ENCODE results near the gene LLCFC1.

The LLCFC1 gene

GRCh38 chr7:142940966-142941535, 1.8 kb downstream of the LLCFC1 start:
- no peak for DNase-seq (ENCODE audit: extremely low read depth in 1 of 2, low read depth in 1 of 2)

GRCh38 chr7:142941541-142941940, 2.3 kb downstream of the LLCFC1 start:
- DNase-seq (ENCODE audit: extremely low read depth in 1 of 2, low read depth in 1 of 2): no peak

GRCh38 chr7:142942746-142943145, 3.5 kb downstream of the LLCFC1 start:
- DNase-seq (ENCODE audit: extremely low read depth in 1 of 2, low read depth in 1 of 2): no peak

GRCh38 chr7:142943706-142944268, 4.5 kb downstream of the LLCFC1 start:
- no peak for DNase-seq (ENCODE audit: extremely low read depth in 1 of 2, low read depth in 1 of 2)

DNA sequence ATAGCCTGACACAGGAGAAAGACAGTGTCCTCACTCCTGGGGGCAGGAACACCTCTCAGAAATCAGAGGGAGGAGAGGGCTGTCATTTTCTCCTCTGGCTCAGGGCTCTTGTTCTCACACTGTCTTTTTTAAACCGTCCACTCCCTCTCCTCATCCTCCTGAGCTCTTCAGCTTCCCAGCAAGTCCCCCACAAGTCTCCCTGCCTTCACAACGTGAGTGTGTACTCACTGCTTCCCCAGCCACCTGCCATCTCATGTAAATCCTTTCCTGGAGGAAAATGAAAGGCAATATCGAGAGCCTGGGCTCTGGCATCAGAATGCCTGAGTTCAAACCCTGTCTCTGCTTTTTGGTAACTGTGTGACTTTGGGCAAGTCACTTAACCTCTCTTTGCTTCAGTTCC, 5.7 kb downstream of the LLCFC1 start:
- no peak for DNase-seq (ENCODE audit: extremely low read depth in 1 of 2, low read depth in 1 of 2)

DNA sequence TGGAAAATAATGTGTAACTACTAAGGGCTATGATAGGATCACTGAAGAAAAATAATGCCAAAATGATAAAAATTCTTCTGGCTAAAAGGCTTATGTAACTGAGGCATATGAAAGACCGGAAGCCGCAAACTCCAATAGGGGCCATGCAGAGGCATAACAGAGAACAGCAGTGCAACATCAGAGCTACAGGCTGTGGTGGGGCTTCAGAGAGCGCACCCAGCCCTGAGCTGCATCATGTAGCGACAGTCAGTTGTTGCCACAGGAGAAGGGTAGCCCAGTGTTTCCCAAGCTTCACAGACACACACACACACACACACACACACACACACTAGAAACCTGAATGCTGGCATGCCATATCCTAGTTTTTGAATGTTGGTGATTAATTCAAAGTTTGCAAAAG, 9.3 kb downstream of the LLCFC1 start:
- DNase-seq (ENCODE audit: extremely low read depth in 1 of 2, low read depth in 1 of 2): no peak

GRCh38 chr7:142950235-142950634, 11.0 kb downstream of the LLCFC1 start:
- no peak for DNase-seq (ENCODE audit: extremely low read depth in 1 of 2, low read depth in 1 of 2)

- no peak for DNase-seq (ENCODE audit: extremely low read depth in 1 of 2, low read depth in 1 of 2)
Measured at GRCh38 chr7:142954680-142955268, 15.5 kb downstream of the LLCFC1 start.

DNA sequence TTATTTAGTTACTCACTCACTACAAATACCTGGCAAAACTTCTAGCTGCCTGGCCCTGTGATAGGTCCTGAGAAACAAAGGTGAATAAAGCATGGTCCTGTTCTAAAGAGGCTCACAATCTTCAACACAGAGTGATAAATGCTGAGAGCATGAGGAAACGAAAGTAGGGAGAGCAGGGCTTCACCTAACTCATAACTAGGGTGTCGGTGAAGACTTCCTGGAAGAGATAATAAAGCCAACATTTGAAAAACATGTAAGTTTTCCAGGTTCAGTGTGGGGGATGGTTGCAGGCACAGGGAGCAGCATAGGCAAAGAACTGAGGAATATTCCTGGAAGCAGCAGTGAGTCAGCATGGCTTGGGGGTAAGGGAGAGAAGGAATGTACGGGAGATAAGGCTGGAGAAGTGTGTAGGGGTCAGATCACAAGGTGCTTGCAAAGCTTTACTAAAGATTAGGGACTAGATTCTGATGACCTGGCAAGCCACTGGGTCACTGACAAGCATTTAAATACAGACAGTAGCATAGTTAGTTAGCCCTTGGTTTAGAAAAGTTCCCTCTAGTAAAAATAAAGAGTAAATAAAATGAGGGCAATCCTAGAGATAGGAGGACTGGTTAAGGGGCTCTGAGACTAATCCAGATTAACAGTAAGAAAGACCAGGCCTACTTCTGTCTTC, 17.8 kb downstream of the LLCFC1 start:
- DNase-seq (ENCODE audit: extremely low read depth in 1 of 2, low read depth in 1 of 2): no peak

- DNase-seq (ENCODE audit: extremely low read depth in 1 of 2, low read depth in 1 of 2): no peak
Measured at GRCh38 chr7:142957723-142958122, 18.4 kb downstream of the LLCFC1 start.

GRCh38 chr7:142959202-142959601, 19.9 kb downstream of the LLCFC1 start:
- no peak for DNase-seq (ENCODE audit: extremely low read depth in 1 of 2, low read depth in 1 of 2)

DNA sequence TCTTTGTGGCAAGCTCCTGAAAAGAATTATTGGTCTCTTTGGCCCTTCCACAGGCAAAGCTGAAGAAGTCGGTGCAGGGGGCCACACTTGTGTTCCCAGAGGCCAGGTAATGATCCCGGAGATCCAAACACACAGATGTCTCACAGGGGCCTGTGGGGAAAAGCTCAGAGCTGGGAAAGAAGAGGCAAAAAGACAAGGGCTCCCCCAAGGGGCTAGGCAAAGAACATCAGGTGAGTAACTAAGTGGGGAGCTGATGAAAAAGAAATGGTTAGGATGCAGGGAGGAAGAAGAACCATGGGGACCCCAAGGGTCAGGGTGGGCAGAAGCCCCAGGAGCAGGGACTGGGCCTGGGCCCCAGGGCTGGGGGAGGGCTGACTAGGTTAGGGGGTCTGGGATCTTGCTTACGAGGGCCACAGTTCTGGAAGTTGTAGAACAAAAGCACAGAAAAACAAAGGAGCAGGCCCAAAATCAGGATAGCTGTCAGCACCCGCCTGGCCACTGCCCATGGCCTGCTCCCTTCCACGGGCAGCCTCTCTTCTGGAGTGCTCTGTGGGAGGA, 21.8 kb downstream of the LLCFC1 start:
- no peak for DNase-seq (ENCODE audit: extremely low read depth in 1 of 2, low read depth in 1 of 2)

DNA sequence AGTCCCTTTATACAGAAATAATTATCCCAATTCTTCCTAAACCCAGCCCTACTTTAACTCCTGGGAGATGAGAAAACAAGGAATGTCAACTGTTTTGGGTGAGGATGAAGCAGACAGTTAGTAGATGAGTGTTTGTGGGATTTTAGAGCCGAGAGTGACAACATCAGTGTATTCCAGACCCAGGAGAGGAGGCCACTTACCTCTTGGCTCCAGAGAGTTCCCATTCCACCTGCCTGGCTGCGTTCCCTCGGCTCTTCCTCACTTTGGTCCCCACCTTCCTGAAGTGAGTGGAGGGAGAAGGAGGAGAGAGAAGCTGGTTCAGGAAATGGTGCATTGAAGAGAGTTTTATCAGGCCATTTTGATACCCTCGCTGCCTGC, 22.3 kb downstream of the LLCFC1 start:
- no peak for DNase-seq (ENCODE audit: extremely low read depth in 1 of 2, low read depth in 1 of 2)

- DNase-seq (ENCODE audit: extremely low read depth in 1 of 2, low read depth in 1 of 2): no peak
Measured at GRCh38 chr7:142961973-142962926, 23.0 kb downstream of the LLCFC1 start, which contains the start of gene KEL. Gene KEL (minus strand): TSS chr7:142962363. CDS start chr7:142962206, 157 bp downstream.

DNA sequence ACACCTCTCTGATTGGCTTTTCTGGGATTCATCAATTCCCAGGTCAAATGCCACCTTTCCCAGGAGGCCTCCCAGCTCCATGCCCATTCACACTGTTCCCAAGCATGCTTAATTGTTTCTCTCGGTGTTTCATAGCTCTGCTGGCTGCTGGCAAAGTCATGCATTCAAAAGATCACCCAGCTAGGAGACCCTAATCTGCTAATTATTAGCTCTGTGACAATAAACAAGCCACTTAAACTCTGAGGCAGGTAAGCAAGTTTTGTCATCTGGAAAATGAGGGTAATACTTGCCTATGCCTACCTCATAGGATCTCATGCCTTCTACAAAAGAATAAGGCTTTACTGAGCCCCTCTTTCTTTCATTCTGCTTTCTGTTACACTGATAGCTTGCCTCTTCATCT, 23.7 kb downstream of the LLCFC1 start:
- no peak for DNase-seq (ENCODE audit: extremely low read depth in 1 of 2, low read depth in 1 of 2)

DNA sequence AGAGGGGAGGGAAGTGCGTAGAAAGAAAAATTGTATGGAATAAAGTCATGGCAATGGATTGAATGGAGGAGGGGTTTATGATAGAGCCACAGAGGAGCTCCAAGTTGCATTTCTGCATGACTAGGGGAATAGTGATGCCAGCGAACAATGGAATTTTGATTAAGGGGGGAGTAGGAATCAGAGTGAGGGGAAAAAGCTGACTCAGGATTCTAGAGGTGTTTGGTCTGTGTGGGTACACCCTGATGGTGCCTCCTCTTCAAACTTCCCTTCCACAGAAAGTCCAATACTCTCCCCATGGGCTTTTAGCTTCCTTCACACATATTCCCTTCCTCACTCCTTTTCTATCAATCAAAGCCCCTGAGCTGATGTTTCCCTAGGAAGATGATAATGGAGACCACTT, 24.7 kb downstream of the LLCFC1 start:
- no peak for DNase-seq (ENCODE audit: extremely low read depth in 1 of 2, low read depth in 1 of 2)

- no peak for DNase-seq (ENCODE audit: extremely low read depth in 1 of 2, low read depth in 1 of 2)
Measured at GRCh38 chr7:142964502-142965246, 25.4 kb downstream of the LLCFC1 start.

- no peak for DNase-seq (ENCODE audit: extremely low read depth in 1 of 2, low read depth in 1 of 2)
Measured at GRCh38 chr7:142968229-142968628, 28.9 kb downstream of the LLCFC1 start.

GRCh38 chr7:142969183-142969582, 29.9 kb downstream of the LLCFC1 start:
- DNase-seq (ENCODE audit: extremely low read depth in 1 of 2, low read depth in 1 of 2): no peak

DNA sequence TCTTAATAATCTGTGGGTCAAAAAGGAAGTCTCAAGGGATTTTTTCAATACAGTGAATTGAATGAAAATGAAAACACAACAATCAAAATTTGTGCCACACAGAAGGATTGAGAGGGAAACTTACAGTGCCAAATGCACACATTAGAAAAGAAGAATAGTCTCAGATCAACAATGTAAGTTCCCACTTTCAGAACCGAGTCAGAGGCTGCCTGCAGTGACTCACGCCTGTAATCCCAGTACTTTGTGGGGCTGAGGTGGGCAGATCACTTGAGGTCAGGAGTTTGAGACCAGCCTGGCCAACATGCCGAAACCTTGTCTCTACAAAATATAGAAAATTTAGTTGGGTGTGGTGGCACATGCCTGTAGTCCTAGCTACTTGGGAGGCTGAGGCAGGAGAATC, 35.3 kb downstream of the LLCFC1 start:
- DNase-seq (ENCODE audit: extremely low read depth in 1 of 2, low read depth in 1 of 2): no peak

All from activated CD8-positive, alpha-beta memory T cell treated with anti-CD3 and anti-CD28 coated beads for 1 hour (primary cell).